ENCODE data around the gene SLC30A7. TPM values are rescaled to one million over a fixed set of nuclear protein-coding genes. Genes with fewer than 3 reads are reported as not detected.

The SLC30A7 gene
- total RNA-seq, 1 donor from 2014 or later, result 56.6 TPM

GRCh38 chr1:100909018-100909417 is 13.1 kb downstream of the SLC30A7 start:
- H3K36me3 Mint-ChIP-seq (ENCODE audit: low read depth, unreplicated experiment), result peaks cover 13% of the 10 kb centered on the region
- no peak overlapping the region for H3K9ac ChIP-seq (ENCODE audit: low read length)
- peaks cover 18% of the 10 kb centered on the region for H4K20me1 ChIP-seq (ENCODE audit: insufficient read depth, low read length)
- no peak overlapping the region for H3K4me3 Mint-ChIP-seq (ENCODE audit: unreplicated experiment)
- no peak overlapping the region for H3K4me2 ChIP-seq (ENCODE audit: low read length)
- no peaks in the 10 kb centered on the region for H3K27me3 Mint-ChIP-seq (ENCODE audit: low read depth, unreplicated experiment)
- H3K9me3 ChIP-seq (ENCODE audit: insufficient read depth, low read depth, low read length), result no peaks in the 10 kb centered on the region
- no peaks in the 10 kb centered on the region for H3K27me3 ChIP-seq (ENCODE audit: insufficient read depth, low read length)
- H3K4me3 ChIP-seq (ENCODE audit: insufficient read depth, low read depth, low read length), result no peak overlapping the region
- no peak overlapping the region for H3K27ac ChIP-seq (ENCODE audit: low read depth, low read length)
- TF ChIP-seq, protein P1, sequence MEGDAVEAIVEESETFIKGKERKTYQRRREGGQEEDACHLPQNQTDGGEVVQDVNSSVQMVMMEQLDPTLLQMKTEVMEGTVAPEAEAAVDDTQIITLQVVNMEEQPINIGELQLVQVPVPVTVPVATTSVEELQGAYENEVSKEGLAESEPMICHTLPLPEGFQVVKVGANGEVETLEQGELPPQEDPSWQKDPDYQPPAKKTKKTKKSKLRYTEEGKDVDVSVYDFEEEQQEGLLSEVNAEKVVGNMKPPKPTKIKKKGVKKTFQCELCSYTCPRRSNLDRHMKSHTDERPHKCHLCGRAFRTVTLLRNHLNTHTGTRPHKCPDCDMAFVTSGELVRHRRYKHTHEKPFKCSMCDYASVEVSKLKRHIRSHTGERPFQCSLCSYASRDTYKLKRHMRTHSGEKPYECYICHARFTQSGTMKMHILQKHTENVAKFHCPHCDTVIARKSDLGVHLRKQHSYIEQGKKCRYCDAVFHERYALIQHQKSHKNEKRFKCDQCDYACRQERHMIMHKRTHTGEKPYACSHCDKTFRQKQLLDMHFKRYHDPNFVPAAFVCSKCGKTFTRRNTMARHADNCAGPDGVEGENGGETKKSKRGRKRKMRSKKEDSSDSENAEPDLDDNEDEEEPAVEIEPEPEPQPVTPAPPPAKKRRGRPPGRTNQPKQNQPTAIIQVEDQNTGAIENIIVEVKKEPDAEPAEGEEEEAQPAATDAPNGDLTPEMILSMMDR (IDR thresholded peaks at IDR 0.05; ENCODE audit: insufficient read depth, low read depth, low read length), result no peak
- TF ChIP-seq EZH2 (IDR thresholded peaks at IDR 0.05; ENCODE audit: insufficient read depth, low read length), result no peak
- no peaks in the 10 kb centered on the region for H3K4me1 ChIP-seq (ENCODE audit: insufficient read depth, low read length)
- no peaks in the 10 kb centered on the region for H3K9me3 Mint-ChIP-seq (ENCODE audit: unreplicated experiment)
- H3K27ac Mint-ChIP-seq (ENCODE audit: unreplicated experiment), result no peak overlapping the region
- peaks cover 7% of the 10 kb centered on the region for H3K4me1 Mint-ChIP-seq (ENCODE audit: low read depth, unreplicated experiment)
- DNase-seq (ENCODE audit: low read depth) (no peak), FAIRE-seq (no peak)
- H2AFZ ChIP-seq (ENCODE audit: low read depth, low read length), result no peak overlapping the region
- H3K79me2 ChIP-seq (ENCODE audit: insufficient read depth, low read length), result peaks cover 17% of the 10 kb centered on the region
- peaks cover 46% of the 10 kb centered on the region for H3K36me3 ChIP-seq (ENCODE audit: insufficient read depth, low read length)

DNA sequence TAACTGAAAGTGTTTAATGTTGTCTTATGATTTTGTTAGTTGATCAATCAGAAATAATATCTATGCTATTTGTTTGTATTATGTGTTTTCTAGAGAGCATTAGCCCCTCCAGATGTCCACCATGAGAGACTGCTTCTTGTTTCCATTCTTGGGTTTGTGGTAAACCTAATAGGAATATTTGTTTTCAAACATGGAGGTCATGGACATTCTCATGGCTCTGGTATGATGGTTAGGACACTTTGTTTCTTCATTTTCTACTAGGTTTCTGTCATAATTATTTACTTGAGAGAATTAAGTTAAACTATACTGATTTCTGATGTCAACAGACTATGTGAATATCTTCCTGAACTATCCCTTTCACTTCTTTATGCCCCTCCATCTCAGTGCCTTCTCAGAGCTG is 16.1 kb downstream of the SLC30A7 start:
- no peak overlapping the region for H3K9ac ChIP-seq (ENCODE audit: low read length)
- Mint-ChIP-seq H3K36me3 (ENCODE audit: low read depth, unreplicated experiment) (peaks cover 2% of the 10 kb centered on the region), H3K4me3 (ENCODE audit: unreplicated experiment) (no peak overlapping the region), H3K27me3 (ENCODE audit: low read depth, unreplicated experiment) (no peaks in the 10 kb centered on the region), H3K9me3 (ENCODE audit: unreplicated experiment) (no peaks in the 10 kb centered on the region), H3K4me1 (ENCODE audit: low read depth, unreplicated experiment) (peaks cover 3% of the 10 kb centered on the region), H3K27ac (ENCODE audit: unreplicated experiment) (no peak overlapping the region)
- H3K27me3 ChIP-seq (ENCODE audit: insufficient read depth, low read length), result no peaks in the 10 kb centered on the region
- peaks cover 51% of the 10 kb centered on the region for H3K36me3 ChIP-seq (ENCODE audit: insufficient read depth, low read length)
- TF ChIP-seq, protein P1 (IDR thresholded peaks at IDR 0.05; ENCODE audit: insufficient read depth, low read depth, low read length), result no peak
- no peak for TF ChIP-seq EZH2 (IDR thresholded peaks at IDR 0.05; ENCODE audit: insufficient read depth, low read length)
- peaks cover 11% of the 10 kb centered on the region for H4K20me1 ChIP-seq (ENCODE audit: insufficient read depth, low read length)
- no peak for FAIRE-seq
- no peak overlapping the region for H3K27ac ChIP-seq (ENCODE audit: low read depth, low read length)
- no peak overlapping the region for H3K4me3 ChIP-seq (ENCODE audit: insufficient read depth, low read depth, low read length)
- H2AFZ ChIP-seq (ENCODE audit: low read depth, low read length), result no peak overlapping the region
- H3K4me2 ChIP-seq (ENCODE audit: low read length), result no peak overlapping the region
- no peak for DNase-seq (ENCODE audit: low read depth)
- H3K79me2 ChIP-seq (ENCODE audit: insufficient read depth, low read length), result peaks cover 4% of the 10 kb centered on the region
- H3K4me1 ChIP-seq (ENCODE audit: insufficient read depth, low read length), result no peaks in the 10 kb centered on the region
- H3K9me3 ChIP-seq (ENCODE audit: insufficient read depth, low read depth, low read length), result no peaks in the 10 kb centered on the region

DNA sequence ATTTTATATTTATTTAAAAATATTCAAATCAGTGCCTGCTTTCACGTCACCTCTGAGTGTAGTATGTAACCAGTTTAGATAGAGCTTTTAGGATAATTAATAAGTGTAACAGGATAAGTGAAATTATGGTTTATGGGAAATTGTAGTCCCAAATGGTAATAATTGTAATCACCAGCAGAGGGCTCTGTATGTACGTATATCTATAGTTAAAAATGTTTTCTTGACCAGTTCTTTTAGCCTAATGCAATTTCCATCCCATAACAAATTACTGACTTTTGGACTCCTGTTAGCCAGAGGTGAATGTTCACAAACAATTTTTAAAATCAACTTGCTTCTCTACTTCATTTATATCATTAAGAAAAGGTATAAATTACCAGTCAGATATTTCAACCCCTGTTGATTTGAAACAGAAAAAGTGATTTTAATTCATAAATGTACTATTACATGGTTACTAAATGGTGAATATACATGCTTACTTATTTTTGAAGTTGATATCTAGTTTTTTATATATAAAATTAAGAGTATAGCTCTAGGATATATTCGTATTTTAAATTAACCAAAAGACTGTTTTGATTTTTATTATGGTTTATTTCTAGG is 25.3 kb downstream of the SLC30A7 start:
- Histone ChIP-seq H3K9me3 (ENCODE audit: insufficient read depth, low read depth, low read length) (no peaks in the 10 kb centered on the region), H3K4me3 (ENCODE audit: insufficient read depth, low read depth, low read length) (no peak overlapping the region), H3K4me2 (ENCODE audit: low read length) (peak overlapping the region; percentile 30), H2AFZ (ENCODE audit: low read depth, low read length) (no peak overlapping the region), H3K27me3 (ENCODE audit: insufficient read depth, low read length) (no peaks in the 10 kb centered on the region), H4K20me1 (ENCODE audit: insufficient read depth, low read length) (peaks cover 6% of the 10 kb centered on the region), H3K27ac (ENCODE audit: low read depth, low read length) (peak overlapping the region; percentile 49), H3K9ac (ENCODE audit: low read length) (peak overlapping the region; percentile 51), H3K4me1 (ENCODE audit: insufficient read depth, low read length) (peaks cover 3% of the 10 kb centered on the region), H3K36me3 (ENCODE audit: insufficient read depth, low read length) (peaks cover 21% of the 10 kb centered on the region), H3K79me2 (ENCODE audit: insufficient read depth, low read length) (no peaks in the 10 kb centered on the region)
- FAIRE-seq, result no peak
- Mint-ChIP-seq H3K9me3 (ENCODE audit: unreplicated experiment) (peaks cover 5% of the 10 kb centered on the region), H3K36me3 (ENCODE audit: low read depth, unreplicated experiment) (peaks cover 12% of the 10 kb centered on the region), H3K4me3 (ENCODE audit: unreplicated experiment) (no peak overlapping the region), H3K27ac (ENCODE audit: unreplicated experiment) (no peak overlapping the region), H3K4me1 (ENCODE audit: low read depth, unreplicated experiment) (peaks cover 4% of the 10 kb centered on the region), H3K27me3 (ENCODE audit: low read depth, unreplicated experiment) (no peaks in the 10 kb centered on the region)
- TF ChIP-seq, protein P1 (IDR thresholded peaks at IDR 0.05; ENCODE audit: insufficient read depth, low read depth, low read length), result peak; percentile 51
- TF ChIP-seq EZH2 (IDR thresholded peaks at IDR 0.05; ENCODE audit: insufficient read depth, low read length), result no peak
- DNase-seq (ENCODE audit: low read depth), result peak; percentile 19
